Uterus (tissue), 2 donors: Measurements from ENCODE around the gene KRT24.

Experiments
- CTCF ChIP-seq, 4 experiments: fragments of 200-600 bp in 2 of 4; fragments of 450-650 bp in 2 of 4; sonication (generic) in 2 of 4; IDR thresholded peaks; one replicate each; pipeline ENCODE4 v1.5.1; 2016 to 2019; ENCODE audit warnings: antibody characterized with exemption in 4 of 4, mild to moderate bottlenecking in 2 of 4, moderate library complexity in 1 of 4
- POLR2A ChIP-seq, 2 donors: fragments of 450-650 bp; IDR thresholded peaks; one replicate each; pipeline ENCODE4 v1.6.1; 2016; ENCODE audit warnings: antibody characterized with exemption in 2 of 2, mild to moderate bottlenecking in 1 of 2, moderate library complexity in 1 of 2

GRCh38 chr17:40666331-40666730 lies 37.2 kb downstream of the KRT24 start:
- TF ChIP-seq CTCF (IDR thresholded peaks at IDR 0.05) (no peak), POLR2A (IDR thresholded peaks at IDR 0.05) (no peak)
